SK-N-SH (cell line): ENCODE measurements around the gene CTNNA3. TPM values are rescaled to one million over a fixed set of nuclear protein-coding genes. Genes with fewer than 3 reads are reported as not detected.

Source experiments
- CTCF ChIA-PET: fragments of 300-600, 350-600 bp; formaldehyde crosslinking; extraction: SDS; loops from one replicate; lab custom pipeline; 2021; lab: Yijun Ruan, JAX
- POLR2A ChIA-PET: fragments of 350-600 bp; sonication (Branson Sonifier 250); formaldehyde crosslinking; extraction: SDS; loops from one replicate; lab custom pipeline; 2020; ENCODE audit warnings: antibody characterized with exemption, inconsistent platforms; lab: Yijun Ruan, JAX
- DNase-seq: peaks from one replicate; pipeline ENCODE4 v3.0.0; 2012
- H2AFZ ChIP-seq: fragments of 200-600 bp; sonication (generic); 2 replicates; pipeline ENCODE4 v1.8.1; 2016; ENCODE audit warnings: antibody characterized with exemption, mild to moderate bottlenecking, low read depth
- H3F3A ChIP-seq: fragments of 200-600 bp; sonication (generic); replicated peaks from 2 replicates; pipeline ENCODE3; 2016; ENCODE audit warnings: antibody characterized with exemption, mild to moderate bottlenecking; ENCODE audit not compliant: insufficient read depth
- H3K27ac ChIP-seq, 2 experiments: fragments of 200-500 bp in 1 of 2; fragments of 200-600 bp in 1 of 2; sonication (Bioruptor generic) in 1 of 2; sonication (generic), shearing (Covaris generic) in 1 of 2; 2 replicates each; pipeline versions ENCODE4 v1.5.1 to v1.6.1; 2014 to 2016; ENCODE audit warnings: low read depth in 2 of 2, inconsistent platforms in 1 of 2, low read length in 1 of 2, mild to moderate bottlenecking in 1 of 2, mixed read lengths in 1 of 2
- H3K27me3 ChIP-seq: fragments of 200-600 bp; sonication (generic), shearing (Covaris generic); 2 replicates; pipeline ENCODE4 v1.6.1; 2016; ENCODE audit warnings: mixed run types; ENCODE audit not compliant: insufficient read depth
- H3K36me3 ChIP-seq, 2 experiments: fragments of 200-500 bp in 1 of 2; fragments of 200-600 bp in 1 of 2; sonication (Bioruptor generic) in 1 of 2; sonication (generic) in 1 of 2; replicated peaks in 1 of 2; 2 replicates each; pipeline versions ENCODE3 to v1.5.1; 2014 to 2016; ENCODE audit warnings: low read length in 1 of 2, mild to moderate bottlenecking in 1 of 2; ENCODE audit not compliant: insufficient read depth in 2 of 2, control insufficient read depth in 1 of 2
- H3K4me1 ChIP-seq, 2 experiments: fragments of 200-500 bp in 1 of 2; fragments of 200-600 bp in 1 of 2; sonication (Bioruptor generic) in 1 of 2; sonication (generic), shearing (Covaris generic) in 1 of 2; 2 replicates each; pipeline versions ENCODE4 v1.5.1 to v1.6.1; 2014 to 2016; ENCODE audit warnings: low read depth in 1 of 2, low read length in 1 of 2, mixed run types in 1 of 2; ENCODE audit not compliant: insufficient read depth in 2 of 2, control insufficient read depth in 1 of 2
- H3K4me2 ChIP-seq: fragments of 200-600 bp; sonication (generic), shearing (Covaris generic); 2 replicates; pipeline ENCODE4 v1.6.1; 2017; ENCODE audit warnings: mixed run types
- H3K4me3 ChIP-seq, 2 experiments: fragments of 200-500 bp in 1 of 2; fragments of 200-600 bp in 1 of 2; sonication (Bioruptor generic) in 1 of 2; sonication (generic), shearing (Covaris generic) in 1 of 2; 2 replicates each; pipeline versions ENCODE4 v1.5.1 to v1.8.1; 2014 to 2016; ENCODE audit warnings: low read depth in 2 of 2, inconsistent platforms in 1 of 2, low read length in 1 of 2, mild to moderate bottlenecking in 1 of 2, mixed read lengths in 1 of 2, moderate library complexity in 1 of 2
- H3K79me2 ChIP-seq: fragments of 200-600 bp; sonication (generic); 2 replicates; pipeline ENCODE4 v1.8.1; 2017; ENCODE audit warnings: mild to moderate bottlenecking; ENCODE audit not compliant: insufficient read depth
- H3K9ac ChIP-seq: fragments of 200-600 bp; sonication (generic); 2 replicates; pipeline ENCODE4 v1.6.1; 2017; ENCODE audit warnings: mixed run types
- H3K9me2 ChIP-seq: fragments of 200-600 bp; sonication (generic); 2 replicates; pipeline ENCODE4 v1.6.1; 2017; ENCODE audit warnings: mixed run types
- H3K9me3 ChIP-seq: fragments of 200-600 bp; sonication (generic); 2 replicates; pipeline ENCODE4 v1.6.1; 2017; ENCODE audit warnings: mixed run types, mild to moderate bottlenecking, moderate library complexity
- H4K20me1 ChIP-seq: fragments of 200-600 bp; sonication (generic); 2 replicates; pipeline ENCODE4 v1.6.1; 2017; ENCODE audit warnings: mild to moderate bottlenecking, mixed run types; ENCODE audit not compliant: insufficient read depth
- CHD2 ChIP-seq: fragments of 150-350 bp; IDR thresholded peaks from 2 replicates; pipeline ENCODE4 v1.6.1; 2018; ENCODE audit warnings: low read length; ENCODE audit not compliant: partially characterized antibody
- ELF1 ChIP-seq: IDR thresholded peaks from 2 replicates; pipeline ENCODE4 v1.4.0; 2012
- FOSL2 ChIP-seq: IDR thresholded peaks from 2 replicates; pipeline ENCODE4 v1.4.0; 2012; ENCODE audit warnings: low read depth, mild to moderate bottlenecking, moderate library complexity, borderline replicate concordance
- FOXM1 ChIP-seq: IDR thresholded peaks from 2 replicates; pipeline ENCODE4 v1.4.0; 2012; ENCODE audit warnings: low read depth, mild to moderate bottlenecking
- GABPA ChIP-seq: IDR thresholded peaks from 2 replicates; pipeline ENCODE4 v1.4.0; 2012; ENCODE audit warnings: low read depth, mild to moderate bottlenecking
- MXI1 ChIP-seq: IDR thresholded peaks from 2 replicates; pipeline ENCODE4 v1.6.1; 2012; ENCODE audit warnings: mild to moderate bottlenecking, low read depth, low read length, improper control_type of control experiment
- NRF1 ChIP-seq: IDR thresholded peaks from 2 replicates; pipeline ENCODE4 v1.6.1; 2012; ENCODE audit warnings: low read depth, mild to moderate bottlenecking, low read length
- POLR2AphosphoS5 ChIP-seq: IDR thresholded peaks from 2 replicates; pipeline ENCODE4 v1.6.1; 2012; ENCODE audit warnings: low read depth, low read length
- RXRA ChIP-seq: IDR thresholded peaks from 2 replicates; pipeline ENCODE4 v1.4.0; 2012; ENCODE audit warnings: low read depth, mild to moderate bottlenecking, borderline replicate concordance
- SIN3A ChIP-seq: IDR thresholded peaks from 2 replicates; pipeline ENCODE4 v1.6.1; 2012; ENCODE audit warnings: low read depth, mild to moderate bottlenecking, low read length, moderate library complexity, borderline replicate concordance
- SMC3 ChIP-seq: IDR thresholded peaks from 2 replicates; pipeline ENCODE4 v1.6.1; 2012; ENCODE audit warnings: low read depth, low read length, improper control_type of control experiment
- TAF1 ChIP-seq: IDR thresholded peaks from 2 replicates; pipeline ENCODE4 v1.6.1; 2012; ENCODE audit warnings: low read depth, mild to moderate bottlenecking, low read length, moderate library complexity, borderline replicate concordance
- TCF12 ChIP-seq: IDR thresholded peaks from 2 replicates; pipeline ENCODE4 v1.4.0; 2012
- WGBS: methylation state at CpG from one replicate; pipeline ENCODE4 v1.1.6; 2017; ENCODE audit warnings: low lambda C conversion rate; 5-methylcytosine and 5-hydroxymethylcytosine counted together
- polyA plus RNA-seq, 3 experiments: library from polyadenylated mRNA; depleted of rRNA; stranded (reverse); fragments of >200 nt; gene quantifications; 2 replicates each; pipeline ENCODE4 v1.2.3, GENCODE V29; 2012
- TF ChIP-seq, protein P1 (sequence below): IDR thresholded peaks from 2 replicates; pipeline ENCODE4 v1.4.0; 2012; ENCODE audit warnings: low read depth, borderline replicate concordance
- TF ChIP-seq, protein P2 (sequence below): IDR thresholded peaks from 2 replicates; pipeline ENCODE4 v1.6.1; 2012; ENCODE audit warnings: mild to moderate bottlenecking, low read depth, low read length, moderate library complexity
- TF ChIP-seq, protein P3 (sequence below): fragments of 200-600 bp; sonication (generic); IDR thresholded peaks from 2 replicates; pipeline ENCODE4 v1.6.1; 2017; ENCODE audit warnings: antibody characterized with exemption, mild to moderate bottlenecking, moderate library complexity
- TF ChIP-seq, protein P4 (sequence below): fragments of 150-350 bp; IDR thresholded peaks from 2 replicates; pipeline ENCODE4 v1.6.1; 2016; ENCODE audit warnings: mild to moderate bottlenecking, low read depth, low read length

Gene CTNNA3
- polyA plus RNA-seq, 1 of the 3 experiments (the other 2 are of a cell fraction), result not detected

DNA sequence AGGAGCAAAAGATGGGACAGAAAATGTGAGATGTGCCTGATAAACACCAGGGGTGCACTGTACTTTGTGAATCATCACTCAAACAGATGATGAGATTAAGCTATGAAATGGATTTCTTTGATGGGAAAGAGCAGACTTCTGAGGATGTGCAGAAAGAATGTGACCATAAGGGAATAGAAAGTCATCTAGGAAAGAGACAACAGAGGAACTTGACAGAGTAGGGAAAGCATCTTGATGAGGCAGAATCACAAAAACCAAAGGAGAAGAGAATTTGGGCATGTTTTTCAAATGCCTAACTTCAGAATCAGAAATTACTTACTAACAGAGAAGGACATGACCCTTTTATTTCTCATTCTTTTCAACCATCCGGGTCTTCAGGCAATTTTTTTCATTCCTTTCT, 852.6 kb downstream of the CTNNA3 start:
- CTCF ChIA-PET, result no interaction called here
- Histone ChIP-seq H3K27me3 (no peaks in the 10 kb centered on the region; the same call in 1 of the 2 replicates), H4K20me1 (no peaks in the 10 kb centered on the region), H3F3A (no peaks in the 10 kb centered on the region)
- 0% methylated on average over 1 of the region's 1 CpG for WGBS
- DNase-seq, result no peak
- TF ChIP-seq FOSL2 (no peak), NRF1 (no peak), RXRA (no peak), SIN3A (no peak), SMC3 (no peak), POLR2AphosphoS5 (no peak), GABPA (no peak), TAF1 (no peak), ELF1 (no peak), MXI1 (no peak), FOXM1 (no peak), TCF12 (no peak), CHD2 (no peak)
- TF ChIP-seq, protein P1, sequence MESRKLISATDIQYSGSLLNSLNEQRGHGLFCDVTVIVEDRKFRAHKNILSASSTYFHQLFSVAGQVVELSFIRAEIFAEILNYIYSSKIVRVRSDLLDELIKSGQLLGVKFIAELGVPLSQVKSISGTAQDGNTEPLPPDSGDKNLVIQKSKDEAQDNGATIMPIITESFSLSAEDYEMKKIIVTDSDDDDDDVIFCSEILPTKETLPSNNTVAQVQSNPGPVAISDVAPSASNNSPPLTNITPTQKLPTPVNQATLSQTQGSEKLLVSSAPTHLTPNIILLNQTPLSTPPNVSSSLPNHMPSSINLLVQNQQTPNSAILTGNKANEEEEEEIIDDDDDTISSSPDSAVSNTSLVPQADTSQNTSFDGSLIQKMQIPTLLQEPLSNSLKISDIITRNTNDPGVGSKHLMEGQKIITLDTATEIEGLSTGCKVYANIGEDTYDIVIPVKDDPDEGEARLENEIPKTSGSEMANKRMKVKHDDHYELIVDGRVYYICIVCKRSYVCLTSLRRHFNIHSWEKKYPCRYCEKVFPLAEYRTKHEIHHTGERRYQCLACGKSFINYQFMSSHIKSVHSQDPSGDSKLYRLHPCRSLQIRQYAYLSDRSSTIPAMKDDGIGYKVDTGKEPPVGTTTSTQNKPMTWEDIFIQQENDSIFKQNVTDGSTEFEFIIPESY, result no peak
- TF ChIP-seq, protein P2, sequence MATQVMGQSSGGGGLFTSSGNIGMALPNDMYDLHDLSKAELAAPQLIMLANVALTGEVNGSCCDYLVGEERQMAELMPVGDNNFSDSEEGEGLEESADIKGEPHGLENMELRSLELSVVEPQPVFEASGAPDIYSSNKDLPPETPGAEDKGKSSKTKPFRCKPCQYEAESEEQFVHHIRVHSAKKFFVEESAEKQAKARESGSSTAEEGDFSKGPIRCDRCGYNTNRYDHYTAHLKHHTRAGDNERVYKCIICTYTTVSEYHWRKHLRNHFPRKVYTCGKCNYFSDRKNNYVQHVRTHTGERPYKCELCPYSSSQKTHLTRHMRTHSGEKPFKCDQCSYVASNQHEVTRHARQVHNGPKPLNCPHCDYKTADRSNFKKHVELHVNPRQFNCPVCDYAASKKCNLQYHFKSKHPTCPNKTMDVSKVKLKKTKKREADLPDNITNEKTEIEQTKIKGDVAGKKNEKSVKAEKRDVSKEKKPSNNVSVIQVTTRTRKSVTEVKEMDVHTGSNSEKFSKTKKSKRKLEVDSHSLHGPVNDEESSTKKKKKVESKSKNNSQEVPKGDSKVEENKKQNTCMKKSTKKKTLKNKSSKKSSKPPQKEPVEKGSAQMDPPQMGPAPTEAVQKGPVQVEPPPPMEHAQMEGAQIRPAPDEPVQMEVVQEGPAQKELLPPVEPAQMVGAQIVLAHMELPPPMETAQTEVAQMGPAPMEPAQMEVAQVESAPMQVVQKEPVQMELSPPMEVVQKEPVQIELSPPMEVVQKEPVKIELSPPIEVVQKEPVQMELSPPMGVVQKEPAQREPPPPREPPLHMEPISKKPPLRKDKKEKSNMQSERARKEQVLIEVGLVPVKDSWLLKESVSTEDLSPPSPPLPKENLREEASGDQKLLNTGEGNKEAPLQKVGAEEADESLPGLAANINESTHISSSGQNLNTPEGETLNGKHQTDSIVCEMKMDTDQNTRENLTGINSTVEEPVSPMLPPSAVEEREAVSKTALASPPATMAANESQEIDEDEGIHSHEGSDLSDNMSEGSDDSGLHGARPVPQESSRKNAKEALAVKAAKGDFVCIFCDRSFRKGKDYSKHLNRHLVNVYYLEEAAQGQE, result no peak
- TF ChIP-seq, protein P3, sequence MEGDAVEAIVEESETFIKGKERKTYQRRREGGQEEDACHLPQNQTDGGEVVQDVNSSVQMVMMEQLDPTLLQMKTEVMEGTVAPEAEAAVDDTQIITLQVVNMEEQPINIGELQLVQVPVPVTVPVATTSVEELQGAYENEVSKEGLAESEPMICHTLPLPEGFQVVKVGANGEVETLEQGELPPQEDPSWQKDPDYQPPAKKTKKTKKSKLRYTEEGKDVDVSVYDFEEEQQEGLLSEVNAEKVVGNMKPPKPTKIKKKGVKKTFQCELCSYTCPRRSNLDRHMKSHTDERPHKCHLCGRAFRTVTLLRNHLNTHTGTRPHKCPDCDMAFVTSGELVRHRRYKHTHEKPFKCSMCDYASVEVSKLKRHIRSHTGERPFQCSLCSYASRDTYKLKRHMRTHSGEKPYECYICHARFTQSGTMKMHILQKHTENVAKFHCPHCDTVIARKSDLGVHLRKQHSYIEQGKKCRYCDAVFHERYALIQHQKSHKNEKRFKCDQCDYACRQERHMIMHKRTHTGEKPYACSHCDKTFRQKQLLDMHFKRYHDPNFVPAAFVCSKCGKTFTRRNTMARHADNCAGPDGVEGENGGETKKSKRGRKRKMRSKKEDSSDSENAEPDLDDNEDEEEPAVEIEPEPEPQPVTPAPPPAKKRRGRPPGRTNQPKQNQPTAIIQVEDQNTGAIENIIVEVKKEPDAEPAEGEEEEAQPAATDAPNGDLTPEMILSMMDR, result no peak
- TF ChIP-seq, protein P4, sequence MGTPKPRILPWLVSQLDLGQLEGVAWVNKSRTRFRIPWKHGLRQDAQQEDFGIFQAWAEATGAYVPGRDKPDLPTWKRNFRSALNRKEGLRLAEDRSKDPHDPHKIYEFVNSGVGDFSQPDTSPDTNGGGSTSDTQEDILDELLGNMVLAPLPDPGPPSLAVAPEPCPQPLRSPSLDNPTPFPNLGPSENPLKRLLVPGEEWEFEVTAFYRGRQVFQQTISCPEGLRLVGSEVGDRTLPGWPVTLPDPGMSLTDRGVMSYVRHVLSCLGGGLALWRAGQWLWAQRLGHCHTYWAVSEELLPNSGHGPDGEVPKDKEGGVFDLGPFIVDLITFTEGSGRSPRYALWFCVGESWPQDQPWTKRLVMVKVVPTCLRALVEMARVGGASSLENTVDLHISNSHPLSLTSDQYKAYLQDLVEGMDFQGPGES, result no peak
- TF ChIP-seq, all 33 proteins: peak for 0
- Histone ChIP-seq H3K4me1 (no peaks in the 10 kb centered on the region), H3K79me2 (no peaks in the 10 kb centered on the region), H3K4me3 (no peak overlapping the region), H3K27ac (no peak overlapping the region), H3K9me2 (no peaks in the 10 kb centered on the region), H2AFZ (no peak overlapping the region), H3K4me2 (0 out of 2 replicates have a peak overlapping the region, but pooled peaks have one; percentile 5), H3K9me3 (no peaks in the 10 kb centered on the region), H3K36me3 (no peaks in the 10 kb centered on the region), H3K9ac (no peak overlapping the region)
- POLR2A ChIA-PET, result no interaction called here
